Measurements from ENCODE around the gene CPD.
"Not testable (repeated sequence)": the region's sequence is repeated elsewhere in the genome, so short reads cannot be mapped to it uniquely, and the experiment has no call there.

Gene CPD

DNA sequence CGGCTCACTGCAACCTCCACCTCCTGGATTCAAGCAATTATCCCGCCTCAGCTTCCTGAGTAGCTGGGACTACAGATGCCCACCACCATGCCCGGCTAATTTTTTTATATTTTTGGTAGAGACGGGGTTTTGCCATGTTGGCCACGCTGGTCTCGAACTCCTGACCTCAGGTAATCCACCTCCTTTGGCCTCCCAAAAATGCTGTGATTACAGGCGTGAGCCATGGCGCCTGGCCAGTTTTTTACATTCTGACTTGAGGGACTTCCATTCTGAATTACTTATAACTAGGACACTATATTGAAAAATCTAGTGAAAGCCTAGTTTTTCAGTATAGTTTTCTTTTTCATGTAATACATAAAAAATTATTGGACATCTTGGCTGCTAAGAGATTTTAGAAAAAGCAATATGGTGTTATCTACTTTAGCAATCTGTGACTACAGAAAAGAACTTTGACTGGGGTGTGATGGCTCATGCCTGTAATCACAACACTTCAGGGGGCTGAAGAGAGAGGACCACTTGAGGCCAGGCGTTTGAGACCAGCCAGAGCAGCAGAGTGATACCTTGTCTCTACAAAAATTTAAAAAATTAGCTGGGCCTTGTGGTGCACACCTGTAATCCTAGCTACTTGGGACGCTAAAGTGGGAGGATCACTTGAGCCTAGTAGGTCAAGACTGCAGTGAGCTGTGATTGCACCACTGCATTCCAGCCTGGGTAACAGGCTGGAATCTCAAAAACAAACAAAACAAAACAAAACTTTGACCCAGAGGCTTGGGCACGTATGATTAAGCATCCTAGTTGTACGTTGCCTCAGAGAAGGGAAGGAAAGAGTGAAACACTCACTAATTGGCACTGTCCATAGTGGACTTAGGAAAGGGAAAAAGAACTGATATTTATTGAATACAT is 71.6 kb downstream of the CPD start:
- H3K27ac ChIP-seq: no peak overlapping the region
- no peak for DNase-seq (ENCODE audit: low spot score)
- ChIA-PET CTCF (interaction anchor here (0.7 kb wide), 1 partner anchor 346 kb away, joined by 3 read pairs; no protein-coding TSS in a partner anchor), POLR2A (ENCODE audit: low non-redundant PET) (no interaction called here)
- TF ChIP-seq, protein P1, sequence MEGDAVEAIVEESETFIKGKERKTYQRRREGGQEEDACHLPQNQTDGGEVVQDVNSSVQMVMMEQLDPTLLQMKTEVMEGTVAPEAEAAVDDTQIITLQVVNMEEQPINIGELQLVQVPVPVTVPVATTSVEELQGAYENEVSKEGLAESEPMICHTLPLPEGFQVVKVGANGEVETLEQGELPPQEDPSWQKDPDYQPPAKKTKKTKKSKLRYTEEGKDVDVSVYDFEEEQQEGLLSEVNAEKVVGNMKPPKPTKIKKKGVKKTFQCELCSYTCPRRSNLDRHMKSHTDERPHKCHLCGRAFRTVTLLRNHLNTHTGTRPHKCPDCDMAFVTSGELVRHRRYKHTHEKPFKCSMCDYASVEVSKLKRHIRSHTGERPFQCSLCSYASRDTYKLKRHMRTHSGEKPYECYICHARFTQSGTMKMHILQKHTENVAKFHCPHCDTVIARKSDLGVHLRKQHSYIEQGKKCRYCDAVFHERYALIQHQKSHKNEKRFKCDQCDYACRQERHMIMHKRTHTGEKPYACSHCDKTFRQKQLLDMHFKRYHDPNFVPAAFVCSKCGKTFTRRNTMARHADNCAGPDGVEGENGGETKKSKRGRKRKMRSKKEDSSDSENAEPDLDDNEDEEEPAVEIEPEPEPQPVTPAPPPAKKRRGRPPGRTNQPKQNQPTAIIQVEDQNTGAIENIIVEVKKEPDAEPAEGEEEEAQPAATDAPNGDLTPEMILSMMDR (conservative IDR thresholded peaks at IDR 0.05; ENCODE audit: low read depth): no peak

DNA sequence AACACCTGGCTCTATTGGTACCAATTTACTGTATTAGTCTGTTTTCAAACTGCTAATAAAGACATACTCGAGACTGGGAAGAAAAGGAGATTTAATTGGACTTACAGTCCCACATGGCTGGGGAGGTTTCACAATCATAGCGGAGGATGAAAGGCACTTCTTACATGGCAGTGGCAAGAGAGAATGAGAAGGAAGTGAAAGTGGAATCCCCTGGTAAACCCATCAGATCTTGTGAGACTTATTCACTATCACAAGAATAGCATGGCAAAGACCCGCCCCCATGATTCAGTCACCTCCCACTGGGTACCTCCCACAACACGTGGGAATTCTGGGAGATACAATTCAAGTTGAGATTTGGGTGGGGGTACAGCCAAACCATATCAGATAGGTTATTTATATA is 75.9 kb downstream of the CPD start:
- POLR2A ChIA-PET (ENCODE audit: low non-redundant PET): no interaction called here
- CTCF ChIA-PET: no interaction called here
- DNase-seq (ENCODE audit: low spot score): no peak
- H3K27ac ChIP-seq: no peak overlapping the region
- TF ChIP-seq, protein P1 (conservative IDR thresholded peaks at IDR 0.05; ENCODE audit: low read depth): no peak

DNA sequence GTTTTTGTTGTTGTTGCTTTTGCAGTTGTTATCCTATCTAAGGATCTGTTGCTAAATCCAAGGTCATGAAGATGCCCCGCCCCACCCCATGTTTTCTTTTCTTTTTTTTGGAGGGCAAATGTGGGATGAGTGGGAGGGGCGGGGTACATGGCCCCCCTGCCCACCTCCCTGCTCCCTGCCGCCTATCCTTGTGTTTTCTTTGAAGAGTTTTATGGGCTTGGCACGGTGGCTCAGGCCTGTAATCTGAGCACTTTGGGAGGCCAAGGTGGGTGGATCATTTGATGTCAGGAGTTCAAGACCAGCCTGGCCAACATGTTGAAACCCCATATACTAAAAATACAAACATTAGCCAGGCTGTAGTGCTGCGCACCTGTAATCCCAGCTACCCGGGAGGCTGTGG is 79.6 kb downstream of the CPD start:
- ChIA-PET POLR2A (ENCODE audit: low non-redundant PET) (no interaction called here), CTCF (no interaction called here)
- no peak overlapping the region for H3K27ac ChIP-seq
- TF ChIP-seq, protein P1 (conservative IDR thresholded peaks at IDR 0.05; ENCODE audit: low read depth): no peak
- DNase-seq (ENCODE audit: low spot score): no peak

DNA sequence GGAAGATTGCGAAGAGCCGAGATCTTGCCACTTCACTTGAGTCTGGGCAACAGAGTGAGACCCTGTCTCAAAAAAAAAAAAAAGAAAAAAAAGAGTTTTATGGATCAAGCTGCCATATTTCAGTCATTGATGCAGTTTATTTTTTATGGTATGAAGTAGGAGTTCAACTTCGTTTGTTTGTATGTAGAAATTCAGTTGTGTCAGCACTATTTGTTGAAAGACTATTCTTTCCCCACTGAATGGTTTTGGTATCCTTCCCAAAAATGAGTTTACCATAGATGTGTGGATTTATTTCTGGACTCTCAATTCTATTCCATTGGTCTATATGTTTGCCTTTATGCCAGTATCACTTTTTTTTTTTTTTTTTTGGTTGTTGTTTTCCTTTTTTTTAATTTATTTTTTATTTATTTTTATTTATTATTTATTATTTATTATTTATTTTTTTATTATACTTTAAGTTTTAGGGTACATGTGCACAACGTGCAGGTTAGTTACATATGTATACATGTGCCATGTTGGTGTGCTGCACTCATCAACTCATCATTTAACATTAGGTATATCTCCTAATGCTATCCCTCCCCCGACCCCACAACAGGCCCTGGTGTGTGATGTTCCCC is 80.2 kb downstream of the CPD start:
- DNase-seq (ENCODE audit: low spot score); CTCF ChIA-PET; H3K27ac ChIP-seq; POLR2A ChIA-PET (ENCODE audit: low non-redundant PET): not testable (repeated sequence)

DNA sequence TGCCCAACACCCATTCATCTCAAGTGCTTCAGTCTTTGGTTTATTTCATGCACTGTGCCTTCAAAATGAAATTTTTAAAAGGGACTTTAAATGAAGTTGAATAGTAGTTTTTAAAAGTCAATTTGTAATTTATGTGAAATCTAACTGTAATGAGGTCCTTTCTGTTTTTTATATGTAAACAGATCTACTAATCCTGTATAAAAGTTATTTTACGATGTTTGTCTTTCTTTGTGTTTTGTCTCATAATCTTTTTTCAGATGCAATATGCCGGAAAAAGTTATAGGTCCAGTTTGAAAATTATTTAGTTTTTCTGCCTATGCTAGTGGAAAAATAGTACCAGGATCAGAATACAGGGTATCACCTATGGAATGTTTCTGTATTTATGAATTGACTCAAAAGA is 89.7 kb downstream of the CPD start:
- H3K27ac ChIP-seq: no peak overlapping the region
- TF ChIP-seq, protein P1 (conservative IDR thresholded peaks at IDR 0.05; ENCODE audit: low read depth): no peak
- POLR2A ChIA-PET (ENCODE audit: low non-redundant PET): no interaction called here
- CTCF ChIA-PET: interaction anchor here (0.6 kb wide), 1 partner anchor 1777 kb away, joined by 5 read pairs; no protein-coding TSS in a partner anchor
- DNase-seq (ENCODE audit: low spot score): no peak

DNA sequence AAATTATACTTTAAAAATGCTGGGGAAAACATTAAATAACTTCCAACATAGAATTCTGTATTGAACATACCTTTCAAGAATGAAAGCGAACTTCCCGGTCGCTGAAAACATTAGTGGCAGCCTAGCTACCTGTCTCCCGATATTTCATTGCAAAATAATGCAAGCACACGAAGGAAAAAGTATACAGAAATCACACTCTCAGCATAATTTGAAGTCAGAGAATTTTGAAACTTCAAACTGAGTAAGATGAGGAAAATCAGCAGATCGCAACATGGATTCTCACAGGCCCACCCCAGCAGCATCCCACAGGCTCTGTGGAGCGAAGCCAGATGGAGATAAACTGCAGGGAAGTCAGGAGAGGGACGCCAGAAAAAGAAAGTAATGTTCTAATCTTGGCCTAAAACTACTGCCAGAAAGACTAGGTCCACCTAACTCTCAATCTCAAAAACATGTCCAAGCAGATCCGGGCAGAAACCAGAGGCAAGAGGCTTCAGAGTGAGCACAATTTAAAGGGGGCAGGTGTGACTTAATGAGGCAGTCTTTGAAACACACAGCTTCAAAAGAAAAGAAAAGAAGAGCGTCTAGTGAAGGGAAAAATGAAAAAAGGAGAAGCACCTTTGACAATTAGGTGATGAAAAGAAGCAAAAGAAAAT is 93.6 kb downstream of the CPD start:
- H3K27ac ChIP-seq: peak overlapping the region; percentile 34; the same call in 1 of the 2 replicates
- POLR2A ChIA-PET (ENCODE audit: low non-redundant PET): no interaction called here
- TF ChIP-seq, protein P1 (conservative IDR thresholded peaks at IDR 0.05; ENCODE audit: low read depth): no peak
- CTCF ChIA-PET: interaction anchor here (0.7 kb wide), 1 partner anchor 205 kb away, joined by 3 read pairs; no protein-coding TSS in a partner anchor
- no peak for DNase-seq (ENCODE audit: low spot score)

Data from RWPE1 (cell line).